NCI-H345 (cell line): ENCODE results near the gene FBXL15.
A peak's percentile ranks its signal among the peaks of the same experiment; 100 is the strongest.

Experiments
- DNase-seq: peaks from one replicate; lab custom pipeline; 2025; lab: John Stamatoyannopoulos, UW

The FBXL15 gene

DNA sequence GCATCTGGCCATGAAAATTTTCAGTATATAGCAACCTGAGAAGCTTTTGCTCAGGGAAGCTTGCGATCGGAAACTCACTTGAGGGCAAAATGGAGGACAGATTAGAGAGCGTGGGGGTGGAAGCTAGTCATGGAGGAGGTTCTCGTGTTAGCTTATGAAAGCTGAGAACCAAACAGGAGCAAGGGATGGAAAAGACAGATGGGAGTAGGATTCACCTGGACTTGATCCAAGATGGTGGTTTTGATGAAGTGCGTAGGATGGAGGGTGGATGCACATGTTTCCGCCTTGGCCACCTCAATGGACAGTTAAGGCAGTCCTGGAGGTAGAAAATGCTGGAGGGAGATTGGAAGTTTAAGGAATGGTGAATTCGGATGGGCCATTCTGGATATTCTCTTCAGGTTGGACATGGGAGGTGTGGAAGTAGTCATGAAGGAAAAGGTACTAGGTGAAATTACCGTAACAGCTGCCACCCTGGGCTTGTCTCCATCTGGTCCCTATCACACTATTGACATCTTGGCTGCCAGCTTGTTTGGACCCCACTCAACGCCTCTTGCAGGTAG is 37.0 kb downstream of the FBXL15 start:
- DNase-seq: no peak

DNA sequence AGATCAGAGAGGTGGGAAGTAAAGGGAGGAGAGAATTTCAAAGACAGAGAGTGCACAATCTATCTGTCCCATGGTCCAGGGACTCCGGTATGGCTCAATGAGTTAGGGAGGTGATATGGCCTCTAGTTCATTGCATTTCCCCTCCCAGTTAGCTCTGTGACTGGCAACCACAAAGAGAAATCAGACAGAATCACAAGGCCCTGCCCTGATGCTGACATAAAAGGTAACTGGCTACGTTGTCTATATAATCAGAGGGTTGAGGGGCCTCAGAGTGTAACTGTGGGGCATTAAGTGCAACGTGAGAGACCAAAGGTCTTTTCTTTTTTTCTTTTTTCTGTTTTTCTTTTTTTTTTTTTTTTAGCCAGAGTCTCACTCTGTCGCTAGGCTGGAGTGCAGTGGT is 38.0 kb downstream of the FBXL15 start:
- no peak for DNase-seq

DNA sequence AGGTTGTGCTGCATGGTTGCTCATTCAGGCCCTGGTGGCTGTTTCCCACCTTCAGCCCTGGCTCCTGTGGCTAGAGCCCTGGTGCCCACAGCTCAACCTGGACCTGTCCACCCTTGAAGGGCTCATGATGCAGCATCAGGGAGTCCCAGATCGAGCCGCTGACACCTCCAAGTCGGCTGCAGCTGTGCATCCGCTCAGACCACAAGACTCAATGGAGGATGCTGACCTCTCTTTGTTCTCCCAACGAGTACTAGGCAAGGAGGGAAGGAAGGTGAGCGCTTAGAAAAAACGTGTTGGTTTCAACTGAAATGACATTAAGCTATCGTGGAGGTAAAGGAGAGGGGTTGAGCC is 40.2 kb downstream of the FBXL15 start:
- DNase-seq: no peak

DNA sequence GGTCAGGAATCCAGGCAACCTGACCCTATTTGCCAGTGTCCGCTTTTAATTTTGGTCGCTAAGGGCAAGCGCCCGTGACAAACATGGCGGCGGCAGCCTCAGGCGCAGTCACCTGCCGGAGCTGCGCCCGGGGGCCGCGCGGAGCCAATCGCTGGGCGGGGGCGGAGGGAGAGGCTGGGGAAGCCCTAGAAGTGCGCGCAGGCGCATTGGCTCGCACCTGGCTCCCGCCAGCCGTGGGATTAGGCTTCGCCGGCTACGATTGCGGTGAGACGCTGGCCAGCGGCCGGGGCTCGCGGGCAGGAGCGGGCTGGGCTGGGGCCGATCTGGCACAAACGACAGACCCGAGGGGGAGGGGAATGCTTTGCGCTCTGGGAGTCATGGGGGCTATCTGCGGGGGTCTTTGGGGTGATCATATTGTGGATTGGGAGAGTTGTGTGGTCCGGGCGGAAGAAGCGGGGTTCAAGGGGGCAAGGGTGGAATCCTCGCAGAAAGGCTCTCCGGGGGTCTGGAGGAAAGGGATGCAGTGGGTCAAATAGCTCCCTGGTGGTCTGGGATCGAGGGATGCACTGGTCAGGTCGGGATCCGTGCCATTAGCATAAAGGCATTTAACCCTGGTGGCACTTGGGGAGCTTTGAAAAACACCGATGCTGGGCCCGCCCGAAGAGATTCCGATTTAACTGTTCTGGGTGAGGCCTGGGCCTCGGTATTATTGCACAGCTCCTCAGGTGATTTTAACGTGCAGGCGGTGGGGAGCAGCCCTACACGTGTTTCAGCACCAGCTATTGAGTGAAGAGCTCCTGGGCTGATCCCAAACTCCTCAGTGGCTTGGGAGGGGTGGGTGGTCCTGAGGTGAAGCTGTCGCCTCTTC is 40.8 kb downstream of the FBXL15 start:
- peak; percentile 91 for DNase-seq

DNA sequence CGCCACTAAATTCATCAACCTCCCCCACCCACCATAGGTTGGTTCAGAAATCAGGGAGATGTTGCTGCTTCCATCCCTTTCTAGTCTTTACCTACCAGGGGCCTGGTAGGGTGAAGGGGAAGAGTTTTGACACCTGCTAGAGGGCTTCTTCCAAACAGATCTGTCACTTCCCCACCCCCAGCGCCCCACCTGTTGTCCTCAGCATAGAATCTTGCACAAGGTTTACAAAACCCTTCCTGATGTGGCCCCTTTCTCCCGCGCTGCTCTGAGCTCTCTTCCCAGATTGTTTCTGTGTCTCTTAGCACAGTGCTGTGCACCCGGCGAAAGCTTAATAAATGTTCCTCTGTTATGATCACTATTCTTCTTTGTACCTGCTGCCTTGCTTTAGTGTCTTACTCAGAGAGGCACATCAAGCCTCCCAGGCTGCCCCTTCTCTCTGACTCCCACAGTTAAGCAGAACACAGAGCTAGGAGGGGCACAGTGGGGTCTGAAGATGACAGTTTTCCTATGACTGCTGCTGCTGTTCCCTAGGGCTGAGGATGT is 41.9 kb downstream of the FBXL15 start:
- no peak for DNase-seq

DNA sequence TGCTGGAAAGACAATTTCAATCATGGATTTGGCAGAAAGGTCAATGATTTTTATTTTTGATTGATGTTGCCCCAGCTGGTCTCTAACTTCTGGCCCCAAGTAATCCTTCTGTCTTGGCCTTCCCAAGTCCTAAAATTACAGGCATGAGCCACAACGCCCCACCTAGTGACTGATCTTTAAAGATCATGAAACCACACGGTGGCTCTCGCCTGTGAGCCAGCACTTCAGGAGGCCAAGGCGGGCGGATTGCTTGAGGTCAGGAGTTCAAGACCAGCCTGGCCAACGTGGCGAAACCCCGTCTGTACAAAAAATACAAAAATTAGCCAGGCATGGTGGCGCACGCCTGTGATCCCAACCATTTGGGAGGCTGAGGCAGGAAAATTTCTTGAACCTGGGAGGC is 43.3 kb downstream of the FBXL15 start:
- DNase-seq: no peak

DNA sequence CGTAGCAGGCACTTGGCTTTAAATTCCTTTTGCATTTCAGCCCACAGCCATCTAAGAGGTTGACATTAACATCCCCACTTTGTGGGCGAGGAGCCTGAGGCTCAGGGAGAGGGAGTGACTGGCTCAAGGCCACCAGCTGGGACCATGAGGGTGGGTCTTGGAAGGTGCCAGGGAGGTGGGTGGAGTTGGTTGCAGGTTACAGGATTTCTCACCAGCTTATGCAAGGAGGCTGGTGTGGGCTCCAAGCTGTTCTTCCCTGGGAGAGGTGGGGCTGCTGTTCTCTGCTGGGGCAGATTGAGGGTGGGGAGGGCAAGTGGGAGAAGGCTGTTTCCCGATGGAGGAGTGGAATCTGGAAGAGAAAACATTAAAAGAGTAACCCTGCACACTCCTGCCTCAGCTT is 44.8 kb downstream of the FBXL15 start:
- no peak for DNase-seq

DNA sequence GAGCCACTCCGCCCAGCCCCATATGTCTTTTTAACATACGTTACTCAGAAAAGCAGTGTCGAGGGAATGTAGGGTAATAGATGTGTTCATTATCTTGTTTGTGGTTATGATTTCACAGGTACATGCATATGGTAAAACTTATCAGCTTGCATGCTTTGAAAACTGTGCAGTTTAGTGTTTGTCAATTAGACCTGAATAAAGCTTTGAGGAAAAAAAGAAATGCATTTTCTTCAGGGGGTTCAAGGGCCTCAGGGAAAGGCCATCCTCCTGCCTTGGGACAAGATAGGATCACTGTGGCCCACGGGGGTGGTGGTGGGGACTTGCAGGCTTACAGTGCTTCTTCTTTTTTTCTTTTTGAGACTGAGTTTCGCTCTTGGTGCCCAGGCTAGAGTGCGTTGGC is 46.7 kb downstream of the FBXL15 start:
- no peak for DNase-seq

DNA sequence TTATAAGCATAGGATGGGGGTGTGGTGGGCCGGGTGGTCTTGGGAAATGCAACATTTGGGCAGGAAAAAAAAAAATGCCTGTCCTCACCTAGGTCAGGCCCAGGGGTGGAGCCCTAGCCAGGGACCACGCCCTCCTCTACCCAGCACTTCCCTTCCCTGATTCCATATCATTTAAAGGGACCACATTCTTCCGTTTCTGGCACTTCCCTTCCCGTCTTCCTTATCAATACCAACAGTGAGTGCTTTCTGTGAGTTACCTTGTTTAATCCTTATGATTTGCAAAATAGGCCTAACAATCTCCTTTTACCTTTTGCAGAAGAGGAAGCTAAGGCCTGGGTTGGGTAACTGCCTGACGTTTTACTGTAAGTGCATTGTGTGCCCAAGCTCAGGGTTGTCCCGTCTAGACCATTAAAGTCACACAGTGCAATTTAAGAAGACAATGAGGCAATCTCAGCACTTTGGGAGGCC is 47.4 kb downstream of the FBXL15 start:
- DNase-seq: no peak

DNA sequence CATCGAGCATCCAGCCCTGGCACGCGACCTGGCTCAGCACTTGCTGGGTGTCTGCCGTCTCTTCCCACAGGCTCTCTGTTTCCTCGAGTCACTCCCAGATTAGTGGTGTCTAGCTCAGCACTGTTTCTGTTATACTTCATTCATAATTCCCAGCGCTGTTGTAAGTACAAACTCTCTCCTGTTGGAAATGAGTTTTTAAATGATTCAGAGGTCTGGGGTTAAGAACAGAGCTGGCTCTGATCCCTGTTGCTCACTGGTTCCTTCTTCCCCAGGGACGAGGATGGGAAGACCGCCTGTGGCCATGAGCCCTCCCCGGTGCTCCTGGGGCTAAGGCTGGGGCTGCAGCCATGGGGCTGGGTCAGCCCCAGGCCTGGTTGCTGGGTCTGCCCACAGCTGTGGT is 48.0 kb downstream of the FBXL15 start:
- no peak for DNase-seq

DNA sequence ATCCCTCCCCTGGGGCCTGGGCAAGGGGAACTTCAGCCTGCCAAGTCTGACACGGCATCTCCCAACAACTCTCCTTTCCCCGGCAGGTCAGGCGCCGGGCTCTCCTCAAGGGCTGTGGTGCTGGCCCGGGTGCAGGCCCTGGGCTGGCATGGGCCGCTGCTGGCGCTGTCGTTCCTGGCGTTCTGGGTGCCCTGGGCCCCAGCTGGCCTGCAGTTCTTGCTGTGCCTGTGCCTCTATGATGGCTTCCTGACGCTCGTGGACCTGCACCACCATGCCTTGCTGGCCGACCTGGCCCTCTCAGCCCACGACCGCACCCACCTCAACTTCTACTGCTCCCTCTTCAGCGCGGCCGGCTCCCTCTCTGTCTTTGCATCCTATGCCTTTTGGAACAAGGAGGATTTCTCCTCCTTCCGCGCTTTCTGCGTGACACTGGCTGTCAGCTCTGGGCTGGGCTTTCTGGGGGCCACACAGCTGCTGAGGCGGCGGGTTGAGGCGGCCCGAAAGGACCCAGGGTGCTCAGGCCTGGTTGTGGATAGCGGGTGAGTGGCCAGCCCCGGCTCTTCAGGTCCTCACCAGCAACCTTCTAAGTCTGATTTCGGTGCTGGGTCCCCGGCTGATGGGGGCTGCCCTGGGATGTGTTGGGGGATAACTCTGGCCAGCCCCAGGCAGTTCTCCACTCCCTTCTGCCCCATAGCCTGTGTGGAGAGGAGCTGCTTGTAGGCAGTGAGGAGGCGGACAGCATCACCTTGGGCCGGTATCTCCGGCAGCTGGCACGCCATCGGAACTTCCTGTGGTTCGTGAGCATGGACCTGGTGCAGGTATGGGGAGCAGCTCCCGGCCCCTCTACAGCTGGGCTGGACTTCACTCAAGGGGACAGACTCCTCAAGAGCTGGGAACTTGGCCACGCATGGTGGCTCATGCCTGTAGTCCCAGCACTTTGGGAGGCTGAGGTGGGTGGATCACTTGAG is 50.2 kb downstream of the FBXL15 start:
- DNase-seq: no peak
